GM18870 (cell line): ENCODE data around the gene TTC7B.
"Not testable (repeated sequence)": the region's sequence is repeated elsewhere in the genome, so short reads cannot be mapped to it uniquely, and the experiment has no call there.

Experiments
- ATAC-seq: cut with Tn5 transposase; IDR thresholded peaks from one replicate; pipeline ENCODE4 v1.9.1; 2021; ENCODE audit warnings: moderate library complexity; ENCODE audit not compliant: unreplicated experiment

Gene TTC7B

DNA sequence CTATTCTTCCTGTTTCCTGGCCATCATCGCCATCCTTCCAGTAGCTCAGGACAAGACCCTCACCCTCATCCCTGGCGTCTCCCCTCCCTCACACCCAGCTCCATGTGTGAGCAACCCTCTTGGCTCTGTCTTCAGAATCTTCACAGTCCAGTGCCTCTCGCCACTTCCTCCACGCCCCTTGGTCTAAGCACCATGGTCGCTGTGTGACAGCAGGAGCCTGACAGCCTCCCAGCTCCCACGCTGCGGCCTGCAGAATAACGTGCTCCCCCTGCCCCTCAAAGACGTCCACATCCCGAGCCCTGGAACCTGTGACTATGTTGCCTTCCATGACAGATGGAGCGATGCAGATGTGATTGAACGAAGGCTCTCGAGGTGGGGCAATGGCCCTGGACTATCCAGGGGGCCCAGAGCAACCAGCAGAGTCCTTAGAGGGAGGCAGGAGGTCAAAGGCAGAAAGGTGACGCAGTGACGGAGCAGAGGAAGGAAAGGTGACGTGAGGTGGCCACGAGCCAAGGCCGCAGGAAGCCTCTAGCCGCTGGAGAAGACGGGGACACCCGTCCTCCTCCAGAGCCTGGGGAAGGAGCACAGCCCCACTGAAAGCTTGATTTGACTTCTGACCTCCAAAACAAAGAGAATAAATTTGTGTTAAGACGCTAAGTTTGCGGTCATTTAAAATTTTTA, 279.6 kb downstream of the TTC7B start:
- no peak for ATAC-seq

GRCh38 chr14:90536092-90536491, 280.1 kb downstream of the TTC7B start:
- no peak for ATAC-seq

DNA sequence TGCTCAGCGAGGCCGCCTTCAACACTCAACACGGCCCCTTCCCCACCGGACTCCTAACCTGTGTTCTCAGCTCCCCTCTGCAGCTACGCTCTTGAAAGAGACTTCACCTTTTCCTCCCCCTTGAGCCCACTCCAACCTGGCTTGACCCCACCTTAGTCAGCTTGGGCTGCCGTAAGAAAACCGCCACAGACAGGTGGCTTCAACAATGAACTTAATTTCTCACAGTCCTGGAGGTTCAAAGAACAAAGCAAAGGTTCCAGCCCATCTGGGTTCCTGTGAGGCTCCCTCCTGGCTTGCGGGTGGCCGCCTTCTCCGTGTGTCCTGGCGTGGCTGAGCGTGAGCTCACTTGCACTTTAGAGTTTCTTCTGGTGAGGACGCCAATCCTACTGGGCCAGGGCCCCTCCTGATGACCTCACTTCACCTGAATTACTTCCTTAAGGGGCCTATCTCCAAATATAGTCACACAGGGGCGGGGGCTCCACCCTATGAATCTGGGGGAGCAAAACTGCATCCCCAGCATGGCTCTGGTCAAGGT, 280.6 kb downstream of the TTC7B start:
- ATAC-seq = no peak

DNA sequence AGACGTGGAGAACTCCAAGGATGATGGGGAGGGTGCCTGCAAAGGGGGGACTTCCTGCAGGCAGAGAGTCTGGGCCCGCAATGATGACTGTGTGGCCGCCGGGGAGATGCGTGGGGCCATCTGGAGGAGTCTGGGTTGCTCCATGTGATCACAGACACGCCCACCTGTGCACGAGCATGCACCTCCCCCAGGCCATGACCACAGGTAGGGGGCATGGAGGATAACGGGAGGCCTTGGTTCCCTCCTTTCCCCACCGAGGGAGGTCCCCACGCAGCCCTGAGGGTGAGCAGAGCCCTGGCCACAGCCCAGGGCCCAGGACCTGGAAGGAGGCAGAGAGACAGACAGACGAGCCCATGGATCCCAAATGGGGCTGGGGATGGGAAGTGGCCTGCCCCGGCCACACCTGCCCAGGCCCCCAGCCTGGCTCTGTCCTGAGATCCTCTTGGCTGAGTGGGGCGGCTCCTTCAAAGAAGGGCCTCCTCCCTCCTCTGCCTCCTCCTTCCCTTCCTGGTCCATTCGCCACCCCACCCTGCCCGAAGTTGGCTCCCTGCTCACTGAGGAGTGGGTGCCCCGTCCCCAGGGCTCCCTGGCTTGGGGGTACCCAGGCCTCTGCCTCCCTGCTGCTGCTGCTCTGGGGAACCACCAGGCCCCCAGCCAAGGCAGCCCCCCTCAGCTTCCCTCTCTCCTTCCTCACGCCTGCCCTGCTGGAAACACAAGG, 281.2 kb downstream of the TTC7B start:
- ATAC-seq = no peak

- no peak for ATAC-seq
These were observed 282.0 kb downstream of the TTC7B start for GRCh38 chr14:90534091-90534837.

GRCh38 chr14:90533591-90534021, 282.6 kb downstream of the TTC7B start:
- ATAC-seq = no peak

DNA sequence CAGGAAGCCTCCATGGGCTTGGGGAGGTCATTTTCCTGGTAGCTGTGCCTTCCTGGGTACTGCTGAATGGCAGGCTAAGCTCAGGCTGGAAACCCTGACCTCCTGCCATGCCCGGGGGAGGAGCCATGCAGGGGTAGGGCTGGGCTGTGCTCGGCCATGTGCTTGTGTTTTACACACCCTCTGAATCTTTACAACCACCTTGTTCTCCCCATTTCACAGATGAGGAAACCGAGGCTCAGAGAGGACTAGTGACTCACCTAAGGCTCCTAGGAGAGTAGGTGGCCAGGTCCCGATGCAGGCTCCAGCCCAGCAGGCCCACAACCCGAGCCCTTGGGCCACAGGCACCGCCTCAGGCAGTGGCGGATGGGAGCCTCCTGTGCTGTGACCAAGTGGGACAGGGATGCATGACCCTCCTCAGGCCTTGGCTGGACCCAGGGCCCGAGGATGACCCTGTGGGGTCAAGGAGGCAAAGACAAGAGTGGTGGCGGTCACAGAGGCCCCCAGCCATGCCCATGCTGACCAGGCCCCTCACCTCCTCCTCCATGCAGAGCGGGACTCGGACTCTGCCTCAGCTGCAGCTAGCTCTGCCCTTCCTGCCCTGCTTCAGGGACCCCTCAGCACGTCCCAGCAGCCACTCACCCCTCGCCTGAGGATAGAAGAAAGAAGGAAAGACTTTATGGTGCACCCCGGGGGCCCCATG, 283.3 kb downstream of the TTC7B start:
- no peak for ATAC-seq

DNA sequence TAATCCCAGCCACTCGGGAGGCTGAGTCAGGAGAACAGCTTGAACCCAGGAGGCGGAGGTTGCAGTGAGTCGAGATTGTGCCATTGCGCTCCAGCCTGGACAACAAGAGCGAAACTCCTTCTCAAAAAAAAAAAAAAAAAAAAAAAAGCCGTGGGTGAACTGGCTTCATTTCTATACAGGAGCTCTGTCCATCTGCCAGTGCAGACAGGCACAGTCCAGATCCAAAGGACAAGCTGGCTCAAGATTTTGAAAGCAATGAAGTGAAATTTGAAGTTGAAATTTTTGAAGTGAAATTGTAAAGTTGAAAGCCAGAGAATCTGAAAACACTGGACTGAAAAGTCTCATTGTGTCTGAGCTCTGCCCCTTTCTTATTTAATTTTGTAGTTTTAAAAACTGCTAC, 284.7 kb downstream of the TTC7B start:
- no peak for ATAC-seq

GRCh38 chr14:90530523-90530922, 285.7 kb downstream of the TTC7B start:
- ATAC-seq = no peak

GRCh38 chr14:90527978-90528377, 288.3 kb downstream of the TTC7B start:
- no peak for ATAC-seq

DNA sequence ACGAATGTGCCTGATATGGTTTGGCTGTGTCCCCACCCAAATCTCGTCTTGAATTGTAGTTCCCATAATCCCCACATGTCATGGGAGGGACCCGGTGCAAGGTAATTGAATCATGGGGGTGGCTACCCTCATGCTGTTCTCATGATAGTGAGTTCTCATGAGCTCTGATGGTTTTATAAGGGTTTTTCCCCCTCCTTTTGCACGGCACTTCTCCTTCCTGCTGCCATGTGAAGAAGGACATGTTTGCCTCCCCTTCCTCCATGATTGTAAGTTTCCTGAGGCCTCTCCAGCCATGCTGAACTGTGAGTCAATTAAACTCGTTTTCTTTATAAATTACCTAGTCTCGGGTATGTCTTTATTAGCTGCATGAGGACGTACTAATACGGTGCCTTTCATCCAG, 289.7 kb downstream of the TTC7B start:
- ATAC-seq = not testable (repeated sequence)

GRCh38 chr14:90525353-90526028, 290.7 kb downstream of the TTC7B start:
- ATAC-seq = not testable (repeated sequence)

GRCh38 chr14:90523961-90524875, 292.0 kb downstream of the TTC7B start:
- no peak for ATAC-seq

DNA sequence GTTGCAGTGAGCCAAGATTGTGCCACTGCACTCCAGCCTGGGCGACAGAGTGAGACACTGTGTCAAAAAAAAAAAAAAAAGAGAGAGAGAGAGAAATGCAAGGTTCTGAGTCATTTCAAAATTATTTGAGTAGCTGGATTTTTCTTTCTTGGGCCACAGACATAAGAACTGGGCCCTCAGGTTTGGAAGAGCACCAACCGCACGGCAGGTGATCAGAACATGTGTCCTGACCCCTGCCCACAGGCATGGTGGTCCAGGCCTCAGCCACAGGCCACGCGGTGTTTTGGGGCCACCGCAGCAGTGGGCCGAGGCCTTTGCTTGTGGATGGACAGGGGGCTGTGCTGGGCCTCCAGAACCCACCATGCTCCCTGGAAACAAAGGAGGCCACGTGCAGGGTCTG, 292.7 kb downstream of the TTC7B start:
- ATAC-seq = no peak

GRCh38 chr14:90522571-90523191, 293.5 kb downstream of the TTC7B start:
- no peak for ATAC-seq

- ATAC-seq = no peak
These were observed 294.2 kb downstream of the TTC7B start for GRCh38 chr14:90521930-90522483.

GRCh38 chr14:90521084-90521929, 294.9 kb downstream of the TTC7B start:
- ATAC-seq = no peak

DNA sequence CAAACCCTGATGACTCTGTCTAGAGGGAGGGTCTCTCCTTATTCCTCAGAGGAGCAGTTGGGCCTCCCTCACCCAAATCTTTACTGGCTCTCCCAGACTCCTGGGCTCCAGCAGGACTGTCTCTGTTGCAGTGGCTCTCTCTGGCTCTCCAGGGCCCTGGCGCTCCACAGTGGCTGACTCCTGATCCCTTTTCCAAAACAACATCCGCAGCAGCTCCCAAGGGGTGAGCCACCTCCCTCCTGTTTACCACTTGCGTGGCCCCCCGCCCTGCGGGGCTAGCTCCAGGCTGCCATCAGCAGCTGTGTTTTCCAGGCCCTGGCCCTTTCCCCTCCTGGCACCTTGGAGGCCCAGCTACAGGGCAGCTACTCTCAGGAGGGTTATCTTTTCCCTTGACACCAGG, 295.9 kb downstream of the TTC7B start:
- no peak for ATAC-seq
